IMR-90 (cell line): ENCODE results near the gene HMGB3. TPM values are rescaled to one million over a fixed set of nuclear protein-coding genes. Genes with fewer than 3 reads are reported as not detected.

Source experiments
- ATAC-seq: fragments of 200-7000 bp; cut with Tn5 transposase; 2 replicates; pipeline ENCODE4 v1.9.1; 2020; ENCODE audit warnings: low read depth, mild to moderate bottlenecking, moderate library complexity
- BruUV-seq: library from RNA; stranded (reverse); fragments of 400-500 nt; replicated peaks from 2 replicates; lab custom pipeline; 2021; lab: Mats Ljungman, UMichigan
- CTCF ChIA-PET: fragments of 300-600 bp; formaldehyde crosslinking; extraction: SDS; loops from one replicate; lab custom pipeline; 2021; ENCODE audit warnings: antibody characterized with exemption; lab: Yijun Ruan, JAX
- POLR2A ChIA-PET: fragments of 300-600 bp; sonication (Branson Sonifier 250); formaldehyde crosslinking; loops from one replicate; lab custom pipeline; 2022; ENCODE audit warnings: antibody characterized with exemption; ENCODE audit not compliant: unreplicated experiment; lab: Charles Lee
- DNase-seq: peaks from one replicate; pipeline ENCODE4 v3.0.0; 2013
- H2AFZ ChIP-seq: replicated peaks from 2 replicates; pipeline ENCODE3; 2013; ENCODE audit warnings: low read length, mild to moderate bottlenecking; ENCODE audit not compliant: poor library complexity
- H2AK5ac ChIP-seq: 2 replicates; pipeline ENCODE4 v1.6.1; 2013; ENCODE audit warnings: low read depth, low read length, inconsistent platforms
- H2AK9ac ChIP-seq: replicated peaks from 2 replicates; pipeline ENCODE3; 2013; ENCODE audit warnings: mild to moderate bottlenecking, low read depth, low read length, moderate library complexity; ENCODE audit not compliant: poor library complexity
- H2BK120ac ChIP-seq: 2 replicates; pipeline ENCODE4 v1.6.1; 2013; ENCODE audit warnings: low read depth, low read length, inconsistent platforms
- H2BK15ac ChIP-seq: 3 replicates; pipeline ENCODE4 v1.6.1; 2013; ENCODE audit warnings: low read depth, low read length, inconsistent platforms
- H2BK20ac ChIP-seq: 2 replicates; pipeline ENCODE4 v1.6.1; 2013; ENCODE audit warnings: low read depth, mild to moderate bottlenecking, inconsistent platforms, low read length, moderate library complexity
- H2BK5ac ChIP-seq: 2 replicates; pipeline ENCODE4 v1.6.1; 2013; ENCODE audit warnings: mild to moderate bottlenecking, low read depth, low read length, inconsistent platforms; ENCODE audit not compliant: poor library complexity, severe bottlenecking
- H3K14ac ChIP-seq: replicated peaks from 2 replicates; pipeline ENCODE4 v1.6.1; 2013; ENCODE audit warnings: low read depth, low read length, inconsistent platforms
- H3K18ac ChIP-seq: 2 replicates; pipeline ENCODE4 v1.6.1; 2013; ENCODE audit warnings: low read depth, low read length, control low read depth
- H3K23ac ChIP-seq: 2 replicates; pipeline ENCODE4 v1.6.1; 2013; ENCODE audit warnings: low read depth, low read length, inconsistent platforms
- H3K27ac ChIP-seq: 2 replicates; pipeline ENCODE4 v1.5.1; 2013; ENCODE audit warnings: mild to moderate bottlenecking, control low read depth, low read length; ENCODE audit not compliant: insufficient read depth
- H3K27me3 ChIP-seq: 2 replicates; pipeline ENCODE4 v1.6.1; 2013; ENCODE audit warnings: low read length; ENCODE audit not compliant: control insufficient read depth, insufficient read depth
- H3K36me3 ChIP-seq: 2 replicates; pipeline ENCODE4 v1.6.1; 2013; ENCODE audit warnings: low read length, mixed read lengths; ENCODE audit not compliant: control insufficient read depth, insufficient read depth
- H3K4ac ChIP-seq: 2 replicates; pipeline ENCODE4 v1.6.1; 2013; ENCODE audit warnings: low read depth, low read length, inconsistent platforms
- H3K4me1 ChIP-seq: 2 replicates; pipeline ENCODE4 v1.6.1; 2013; ENCODE audit warnings: low read length, mixed read lengths; ENCODE audit not compliant: control insufficient read depth, insufficient read depth
- H3K4me2 ChIP-seq: 2 replicates; pipeline ENCODE4 v1.6.1; 2013; ENCODE audit warnings: low read depth, mild to moderate bottlenecking, control low read depth, low read length, moderate library complexity
- H3K4me3 ChIP-seq: 2 replicates; pipeline ENCODE4 v1.5.1; 2013; ENCODE audit warnings: low read depth, mild to moderate bottlenecking, control low read depth, low read length, moderate library complexity; ENCODE audit not compliant: insufficient read depth
- H3K56ac ChIP-seq: 2 replicates; pipeline ENCODE4 v1.6.1; 2013; ENCODE audit warnings: low read length, inconsistent platforms; ENCODE audit not compliant: insufficient read depth; ENCODE audit errors: extremely low read depth
- H3K79me1 ChIP-seq, 2 experiments: 2 replicates each; pipeline ENCODE4 v1.6.1; 2013; ENCODE audit warnings: low read length in 2 of 2, inconsistent platforms in 1 of 2, low read depth in 1 of 2
- H3K9ac ChIP-seq: 2 replicates; pipeline ENCODE4 v1.6.1; 2013; ENCODE audit warnings: low read depth, low read length, control low read depth
- H3K9me1 ChIP-seq: 2 replicates; pipeline ENCODE4 v1.6.1; 2013; ENCODE audit warnings: low read length, inconsistent platforms; ENCODE audit not compliant: insufficient read depth
- H3K9me3 ChIP-seq: 2 replicates; pipeline ENCODE4 v1.6.1; 2013; ENCODE audit warnings: low read length; ENCODE audit not compliant: control insufficient read depth, insufficient read depth
- H4K20me1 ChIP-seq: 2 replicates; pipeline ENCODE4 v1.6.1; 2013; ENCODE audit warnings: low read length, inconsistent platforms; ENCODE audit not compliant: insufficient read depth
- H4K5ac ChIP-seq: 2 replicates; pipeline ENCODE4 v1.6.1; 2013; ENCODE audit warnings: mild to moderate bottlenecking, low read depth, low read length, control low read depth
- H4K8ac ChIP-seq, 2 experiments: 2 replicates each; pipeline ENCODE4 v1.6.1; 2013; ENCODE audit warnings: low read depth in 2 of 2, low read length in 2 of 2, control low read depth in 1 of 2, inconsistent platforms in 1 of 2
- H4K91ac ChIP-seq: 2 replicates; pipeline ENCODE4 v1.6.1; 2013; ENCODE audit warnings: low read depth, low read length, inconsistent platforms; ENCODE audit not compliant: insufficient read depth
- SMC3 ChIP-seq: fragments of 150-350 bp; IDR thresholded peaks from 2 replicates; pipeline ENCODE4 v1.6.1; 2016; ENCODE audit warnings: low read depth, mild to moderate bottlenecking, antibody characterized with exemption, low read length, moderate library complexity
- WGBS, 2 experiments: methylation state at CpG; one replicate each; pipeline versions ENCODE4 v1.1.5 to v1.1.7; 2013; ENCODE audit warnings: missing lambda C conversion rate in 2 of 2; ENCODE audit not compliant: insufficient read length in 1 of 2; ENCODE audit errors: extremely low coverage in 2 of 2; 5-methylcytosine and 5-hydroxymethylcytosine counted together
- dilution Hi-C: fragments of 300-500 bp; cut with HindIII; formaldehyde crosslinking; loops from one replicate; pipeline ENCODE4 v1.14.3; 2018; ENCODE audit warnings: low sequenced_read_pairs; ENCODE audit not compliant: unreplicated experiment
- in situ Hi-C: fragments of 300-500 bp; cut with MboI; formaldehyde crosslinking; loops from 3 replicates; pipeline ENCODE4 v1.14.3; 2019; ENCODE audit warnings: low sequenced_read_pairs, inconsistent platforms, mixed read lengths
- intact Hi-C: fragments of 100-400 bp; cut with micrococcal nuclease; formaldehyde crosslinking; loops from 2 replicates; pipeline ENCODE4 v1.10.0; 2022
- polyA plus RNA-seq, 3 experiments: library from polyadenylated mRNA; depleted of rRNA; stranded (reverse); fragments of >200 nt; gene quantifications; 2 replicates each; pipeline ENCODE4 v1.2.3, GENCODE V29; 2012; ENCODE audit warnings: low replicate concordance in 1 of 3
- total RNA-seq: library from RNA; depleted of rRNA; stranded (reverse); fragments of >200 nt; gene quantifications from 2 replicates; pipeline ENCODE4 v1.2.3, GENCODE V29; 2012

The HMGB3 gene
- total and polyA plus RNA-seq, 2 of the 4 experiments (the other 2 are of a cell fraction): 14.7 to 21.3 TPM

DNA sequence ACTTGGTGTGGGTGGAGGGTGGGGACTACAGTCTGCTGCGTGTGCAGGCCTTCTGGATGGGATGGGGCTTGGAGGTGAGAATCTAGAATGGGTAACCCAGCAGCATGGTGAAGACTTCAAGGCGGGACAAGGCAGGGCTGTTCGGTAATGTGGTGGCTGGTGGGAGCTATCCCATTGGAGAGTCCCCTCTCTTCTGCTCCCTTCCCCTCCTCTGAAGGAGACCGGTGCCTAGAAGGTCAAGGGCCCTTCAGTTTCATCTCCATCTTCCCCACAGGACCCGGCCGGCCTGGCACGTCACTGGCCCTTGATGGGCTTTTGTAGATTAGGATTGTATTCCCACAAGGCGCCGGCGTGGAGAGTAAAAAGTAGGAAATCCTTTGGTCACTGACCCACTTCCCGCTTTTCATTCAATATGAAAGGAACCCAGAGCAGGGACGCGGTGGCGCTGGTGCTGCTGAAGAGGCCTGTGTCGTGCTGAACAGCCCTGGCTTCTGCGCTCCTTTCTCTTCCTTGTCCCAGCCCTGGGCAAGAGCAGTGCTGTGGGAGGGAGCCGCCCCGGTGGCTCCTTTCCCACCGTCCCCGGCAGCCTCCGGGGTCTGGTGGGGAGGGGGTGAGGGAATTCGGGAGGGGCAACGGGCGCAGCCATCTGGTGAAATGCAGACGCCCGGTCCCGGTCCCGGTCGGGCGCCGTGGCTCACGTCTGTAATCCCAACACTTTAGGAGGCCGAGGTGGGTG, 7.3 kb upstream of the HMGB3 start:
- dilution Hi-C loops: no loop called here
- no peak overlapping the region for H2BK5ac ChIP-seq
- in situ Hi-C loops: no loop called here
- H2BK15ac ChIP-seq: no peak overlapping the region
- no peak overlapping the region for H3K18ac ChIP-seq
- POLR2A ChIA-PET: no interaction called here
- no peak overlapping the region for H3K4me3 ChIP-seq
- BruUV-seq: no TSS peak
- no peak overlapping the region for H3K4me2 ChIP-seq
- peak overlapping the region; percentile 49 for H2AFZ ChIP-seq
- no peak overlapping the region for H4K5ac ChIP-seq
- no peak for TF ChIP-seq SMC3
- DNase-seq (no peak), ATAC-seq (no peak)
- no peak overlapping the region for H3K27ac ChIP-seq
- H4K91ac ChIP-seq: no peak overlapping the region
- no peak overlapping the region for H3K56ac ChIP-seq
- no peak overlapping the region for H2BK120ac ChIP-seq
- H2AK9ac ChIP-seq: no peak overlapping the region
- no peak overlapping the region for H4K8ac ChIP-seq
- H3K27me3 ChIP-seq: no peaks in the 10 kb centered on the region
- no peaks in the 10 kb centered on the region for H4K20me1 ChIP-seq
- CTCF ChIA-PET: no interaction called here
- 80% methylated on average over 1 of the region's 33 CpGs; no CpG with 5 or more reads in 1 of the 2 experiments for WGBS, 2 experiments
- H3K79me1 ChIP-seq: no peaks in the 10 kb centered on the region
- H3K9me3 ChIP-seq: peaks cover 2% of the 10 kb centered on the region; the same call in 1 of the 2 replicates
- H3K4me1 ChIP-seq: no peaks in the 10 kb centered on the region
- intact Hi-C loops: no loop called here
- no peak overlapping the region for H2AK5ac ChIP-seq
- no peaks in the 10 kb centered on the region for H3K36me3 ChIP-seq
- no peak overlapping the region for H3K23ac ChIP-seq
- H3K9me1 ChIP-seq: no peaks in the 10 kb centered on the region
- no peak overlapping the region for H3K9ac ChIP-seq
- no peak overlapping the region for H2BK20ac ChIP-seq
- no peak overlapping the region for H3K14ac ChIP-seq
- H3K4ac ChIP-seq: no peak overlapping the region
